Activated naive CD4-positive, alpha-beta T cell treated with anti-CD3 and anti-CD28 coated beads, Interleukin-2, amount 10 ng/mL, durations not matched to agents 7 days and 5 days (primary cell): ENCODE data around the gene OSBPL10.
A peak's percentile ranks its signal among the peaks of the same experiment; 100 is the strongest.
"Not testable (repeated sequence)": the region's sequence is repeated elsewhere in the genome, so short reads cannot be mapped to it uniquely, and the experiment has no call there.

Source experiments
- CTCF ChIA-PET: fragments of 350-600 bp; sonication (Branson Sonifier 250); formaldehyde crosslinking; loops from one replicate; lab custom pipeline; 2021; ENCODE audit warnings: antibody characterized with exemption; lab: Charles Lee
- DNase-seq: peaks from one replicate; pipeline ENCODE4 v3.0.0-alpha.2; 2020
- H3K27ac Mint-ChIP-seq: one replicate; pipeline ENCODE4 v1.8.0; 2021; ENCODE audit warnings: mild to moderate bottlenecking, moderate library complexity, mixed read lengths
- H3K27me3 Mint-ChIP-seq: one replicate; pipeline ENCODE4 v1.8.0; 2021; ENCODE audit warnings: mild to moderate bottlenecking, mixed read lengths
- H3K36me3 Mint-ChIP-seq: one replicate; pipeline ENCODE4 v1.8.0; 2021; ENCODE audit warnings: mixed read lengths
- H3K4me1 Mint-ChIP-seq: one replicate; pipeline ENCODE4 v1.8.0; 2021; ENCODE audit warnings: mixed read lengths
- H3K4me3 Mint-ChIP-seq: one replicate; pipeline ENCODE4 v1.8.0; 2021; ENCODE audit warnings: mild to moderate bottlenecking, moderate library complexity, mixed read lengths
- H3K9me3 Mint-ChIP-seq: one replicate; pipeline ENCODE4 v1.8.0; 2021; ENCODE audit warnings: mixed read lengths

Gene OSBPL10, protein sequence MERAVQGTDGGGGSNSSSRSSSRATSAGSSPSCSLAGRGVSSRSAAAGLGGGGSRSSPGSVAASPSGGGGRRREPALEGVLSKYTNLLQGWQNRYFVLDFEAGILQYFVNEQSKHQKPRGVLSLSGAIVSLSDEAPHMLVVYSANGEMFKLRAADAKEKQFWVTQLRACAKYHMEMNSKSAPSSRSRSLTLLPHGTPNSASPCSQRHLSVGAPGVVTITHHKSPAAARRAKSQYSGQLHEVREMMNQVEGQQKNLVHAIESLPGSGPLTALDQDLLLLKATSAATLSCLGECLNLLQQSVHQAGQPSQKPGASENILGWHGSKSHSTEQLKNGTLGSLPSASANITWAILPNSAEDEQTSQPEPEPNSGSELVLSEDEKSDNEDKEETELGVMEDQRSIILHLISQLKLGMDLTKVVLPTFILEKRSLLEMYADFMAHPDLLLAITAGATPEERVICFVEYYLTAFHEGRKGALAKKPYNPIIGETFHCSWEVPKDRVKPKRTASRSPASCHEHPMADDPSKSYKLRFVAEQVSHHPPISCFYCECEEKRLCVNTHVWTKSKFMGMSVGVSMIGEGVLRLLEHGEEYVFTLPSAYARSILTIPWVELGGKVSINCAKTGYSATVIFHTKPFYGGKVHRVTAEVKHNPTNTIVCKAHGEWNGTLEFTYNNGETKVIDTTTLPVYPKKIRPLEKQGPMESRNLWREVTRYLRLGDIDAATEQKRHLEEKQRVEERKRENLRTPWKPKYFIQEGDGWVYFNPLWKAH

DNA sequence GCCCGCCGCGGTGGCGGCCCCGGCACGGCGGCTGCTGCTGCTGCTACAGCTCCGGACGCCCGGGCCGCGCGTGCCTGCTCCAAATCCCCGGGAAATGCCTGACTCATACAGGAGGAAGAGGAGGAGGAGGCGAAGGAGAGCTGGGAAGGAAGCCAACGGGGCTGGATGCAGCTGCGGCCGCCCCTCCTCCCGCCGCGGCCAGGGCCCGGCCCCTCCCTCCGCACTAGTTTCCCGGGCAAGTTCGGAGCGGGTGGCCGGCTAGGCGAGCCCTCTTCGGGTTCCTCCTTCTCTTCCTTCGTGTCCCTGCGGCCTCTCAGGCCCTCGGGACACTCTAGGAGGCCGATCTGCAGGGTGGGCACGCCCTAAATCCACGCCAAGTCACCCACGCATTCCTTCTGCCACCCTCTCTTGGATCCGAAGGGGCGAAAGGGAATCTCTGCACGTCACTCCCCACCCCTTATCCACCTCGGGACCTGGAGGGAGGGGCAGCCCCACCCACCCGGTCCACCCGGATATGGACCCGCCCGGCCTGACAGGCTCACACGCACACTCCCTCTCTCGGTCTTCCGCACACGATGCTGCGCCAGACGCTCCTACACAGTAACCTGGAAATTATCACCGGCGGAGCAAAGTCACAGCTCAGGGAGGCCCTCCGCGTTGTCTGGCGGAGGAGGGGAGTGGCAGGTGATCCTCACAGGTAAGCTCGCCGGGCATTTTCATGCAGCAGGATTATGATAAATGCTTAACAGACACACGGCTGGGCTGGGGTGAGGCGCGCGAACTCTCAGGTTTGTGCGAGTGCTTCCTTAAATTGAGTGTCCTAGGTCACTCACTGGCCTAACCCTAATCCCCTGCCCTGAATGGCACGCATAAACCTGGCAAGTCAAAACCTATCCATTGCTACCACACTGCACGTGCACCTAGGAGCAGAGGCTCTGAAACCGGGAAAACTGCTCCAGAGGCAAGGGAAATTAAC, at the start of gene OSBPL10, which contains the start of gene ZNF860:
Gene OSBPL10, minus strand, starts transcription at position 57 of the 976 bp plus-strand sequence. CDS start 83 bp downstream, outside the sequence.
Gene ZNF860, plus strand, starts transcription at position 545 of the 976 bp plus-strand sequence. CDS start 7,330 bp downstream, outside the sequence.
- peak; percentile 46 for DNase-seq
- H3K9me3 Mint-ChIP-seq, result no peaks in the 10 kb centered on the region
- CTCF ChIA-PET, result no interaction called here
- peak within 1 kb of the TSS; percentile 78 for H3K4me3 Mint-ChIP-seq
- no peak within 1 kb of the TSS for H3K27ac Mint-ChIP-seq
- no peaks in the 10 kb centered on the region for H3K36me3 Mint-ChIP-seq
- peaks cover 51% of the 10 kb centered on the region for H3K27me3 Mint-ChIP-seq
- peaks cover 27% of the 10 kb centered on the region for H3K4me1 Mint-ChIP-seq

DNA sequence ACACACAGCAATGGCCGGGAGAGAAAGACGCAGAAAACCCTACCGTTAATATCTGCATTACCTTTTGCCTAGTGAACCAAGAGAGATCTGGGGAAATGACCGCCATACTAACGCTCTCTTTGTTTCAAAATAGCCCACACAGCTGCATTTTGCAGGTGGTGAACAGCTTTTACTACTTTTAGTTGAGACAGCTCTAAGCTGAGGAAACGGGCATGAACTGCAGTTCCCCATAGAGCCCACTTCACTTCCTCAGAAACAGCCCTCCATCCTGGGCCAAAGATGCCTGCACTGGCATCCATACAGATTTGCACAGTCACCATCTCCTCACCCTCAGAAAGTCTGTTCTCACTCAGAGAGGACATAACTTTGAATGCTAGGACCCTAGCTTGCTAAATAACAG, 45.5 kb upstream of the OSBPL10 start:
- no peaks in the 10 kb centered on the region for H3K9me3 Mint-ChIP-seq
- CTCF ChIA-PET, result interaction anchor here (1.1 to 1.2 kb wide), 2 partner anchors 8 to 118 kb away, joined by 3 to 4 read pairs; no protein-coding TSS in a partner anchor
- H3K4me3 Mint-ChIP-seq, result no peak overlapping the region
- no peak overlapping the region for H3K27ac Mint-ChIP-seq
- H3K27me3 Mint-ChIP-seq, result peaks cover 15% of the 10 kb centered on the region
- H3K36me3 Mint-ChIP-seq, result no peaks in the 10 kb centered on the region
- DNase-seq, result no peak
- H3K4me1 Mint-ChIP-seq, result no peaks in the 10 kb centered on the region

DNA sequence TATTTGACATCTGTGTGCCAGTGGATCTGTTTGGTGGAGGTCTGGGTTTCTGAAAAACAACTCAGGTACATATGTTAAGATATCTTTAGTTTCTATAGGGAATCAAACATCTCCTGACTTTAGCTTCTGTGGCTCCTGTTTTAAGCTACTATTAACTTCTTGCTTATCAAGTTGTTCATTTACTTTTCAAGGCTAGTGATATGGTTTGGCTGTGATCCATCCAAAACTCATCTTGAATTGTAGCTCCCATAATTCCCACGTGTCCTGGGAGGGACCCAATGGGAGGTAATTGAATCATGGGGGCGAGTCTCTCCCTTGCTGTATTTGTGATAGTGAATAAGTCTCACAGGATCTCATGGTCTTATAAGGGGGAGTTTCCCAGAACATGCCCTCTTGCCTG, 41.9 kb upstream of the OSBPL10 start:
- Mint-ChIP-seq H3K27ac (no peak overlapping the region), H3K4me3 (no peak overlapping the region), H3K4me1 (no peaks in the 10 kb centered on the region), H3K36me3 (no peaks in the 10 kb centered on the region), H3K9me3 (no peaks in the 10 kb centered on the region), H3K27me3 (peaks cover 17% of the 10 kb centered on the region)
- DNase-seq, result no peak
- CTCF ChIA-PET, result interaction anchor here (1.3 to 2.3 kb wide), 4 partner anchors 10 to 131 kb away, joined by 3 to 8 read pairs (median 4); no protein-coding TSS in a partner anchor

DNA sequence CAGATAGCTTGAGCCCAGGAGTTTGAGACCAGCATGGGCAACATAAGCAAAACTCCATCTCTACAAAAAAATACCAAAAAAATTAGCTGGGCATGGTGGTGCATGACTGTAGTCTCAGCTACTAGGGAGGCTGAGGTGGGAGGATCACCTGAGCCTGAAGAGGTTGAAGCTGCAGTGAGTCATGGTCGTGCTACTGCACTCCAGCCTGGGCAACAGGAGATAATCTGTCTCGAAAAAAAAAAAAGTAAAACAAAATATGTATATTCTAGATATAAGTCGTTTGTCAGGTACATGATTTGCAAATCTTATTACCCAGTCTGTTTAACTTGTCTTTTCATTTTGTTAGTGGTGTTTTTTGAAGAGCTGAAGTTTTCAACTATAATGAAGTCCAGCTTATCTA, 40.7 kb upstream of the OSBPL10 start:
- CTCF ChIA-PET, result interaction anchor here (1.3 to 2.3 kb wide), 3 partner anchors 122 to 133 kb away, joined by 3 to 8 read pairs (median 4); no protein-coding TSS in a partner anchor
- Mint-ChIP-seq H3K4me3 (no peak overlapping the region), H3K27ac (no peak overlapping the region), H3K4me1 (no peaks in the 10 kb centered on the region), H3K27me3 (peaks cover 13% of the 10 kb centered on the region), H3K36me3 (no peaks in the 10 kb centered on the region), H3K9me3 (no peaks in the 10 kb centered on the region)
- DNase-seq, result no peak

DNA sequence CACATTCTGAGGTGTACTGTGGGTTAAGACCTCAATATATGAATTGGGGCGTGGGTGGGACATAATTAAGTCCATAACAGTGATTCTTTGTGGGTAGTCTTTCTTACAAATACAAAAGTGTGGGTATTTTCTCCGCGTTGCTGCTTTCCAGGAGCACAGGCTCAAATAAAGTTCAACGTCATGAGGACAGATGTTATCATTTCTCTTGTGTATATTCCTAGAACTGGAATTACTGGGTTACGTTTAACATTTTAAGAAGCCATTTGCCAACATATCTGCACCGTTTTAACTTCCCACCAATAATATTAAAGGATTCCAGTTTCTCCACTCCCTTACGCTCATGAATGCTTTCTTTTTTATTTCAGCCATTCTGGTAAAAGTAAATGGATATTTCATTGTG, 40.1 kb upstream of the OSBPL10 start:
- CTCF ChIA-PET, result interaction anchor here (2.3 to 3.0 kb wide), 2 partner anchors 123 to 124 kb away, joined by 8 to 44 read pairs; no protein-coding TSS in a partner anchor
- Mint-ChIP-seq H3K9me3 (no peaks in the 10 kb centered on the region), H3K27me3 (peaks cover 10% of the 10 kb centered on the region), H3K36me3 (no peaks in the 10 kb centered on the region), H3K27ac (no peak overlapping the region), H3K4me3 (no peak overlapping the region), H3K4me1 (no peaks in the 10 kb centered on the region)
- no peak for DNase-seq

DNA sequence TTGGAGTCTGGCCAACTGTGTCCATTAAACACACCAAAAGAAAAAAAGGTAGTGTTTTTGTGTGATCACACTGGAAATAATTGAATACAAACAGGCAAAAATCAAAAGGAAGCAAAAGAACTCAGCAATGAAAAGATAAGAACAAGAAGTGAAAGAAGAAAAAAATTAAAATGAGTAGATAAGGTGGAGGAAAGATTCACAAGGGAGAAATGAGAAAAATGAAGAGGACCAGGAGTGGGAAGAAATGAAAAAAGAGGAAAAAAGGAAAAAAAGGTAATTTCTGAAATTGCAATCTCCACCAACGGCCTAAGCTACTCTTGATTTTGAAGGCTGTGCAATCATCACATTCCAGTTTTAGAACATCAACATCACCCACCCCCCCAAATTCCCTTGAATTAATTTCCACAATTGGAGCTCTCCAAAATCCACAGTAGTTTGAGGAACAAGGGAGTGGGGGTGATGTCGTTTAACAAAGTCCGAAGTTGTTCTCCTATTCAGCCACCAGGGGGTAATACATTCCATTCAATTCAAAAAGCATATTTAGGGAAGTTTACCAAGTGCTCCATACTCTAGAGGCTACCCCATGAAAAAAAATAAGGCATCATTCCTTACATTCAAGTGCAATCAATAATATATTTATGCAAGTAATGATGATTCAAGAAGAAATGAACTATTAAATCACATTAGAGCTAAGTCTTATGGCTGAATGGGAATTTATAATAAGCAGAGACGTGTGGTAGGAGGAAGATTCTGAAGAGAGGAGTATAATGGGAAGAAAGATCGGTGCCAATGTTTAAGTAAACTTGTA, 37.9 kb upstream of the OSBPL10 start:
- Mint-ChIP-seq H3K9me3 (no peaks in the 10 kb centered on the region), H3K27me3 (peaks cover 10% of the 10 kb centered on the region), H3K27ac (no peak overlapping the region), H3K4me3 (no peak overlapping the region), H3K4me1 (no peaks in the 10 kb centered on the region), H3K36me3 (no peaks in the 10 kb centered on the region)
- no peak for DNase-seq
- CTCF ChIA-PET, result interaction anchor here (0.7 to 3.2 kb wide), 25 partner anchors 8 to 318 kb away, joined by 3 to 44 read pairs (median 4); no protein-coding TSS in a partner anchor

DNA sequence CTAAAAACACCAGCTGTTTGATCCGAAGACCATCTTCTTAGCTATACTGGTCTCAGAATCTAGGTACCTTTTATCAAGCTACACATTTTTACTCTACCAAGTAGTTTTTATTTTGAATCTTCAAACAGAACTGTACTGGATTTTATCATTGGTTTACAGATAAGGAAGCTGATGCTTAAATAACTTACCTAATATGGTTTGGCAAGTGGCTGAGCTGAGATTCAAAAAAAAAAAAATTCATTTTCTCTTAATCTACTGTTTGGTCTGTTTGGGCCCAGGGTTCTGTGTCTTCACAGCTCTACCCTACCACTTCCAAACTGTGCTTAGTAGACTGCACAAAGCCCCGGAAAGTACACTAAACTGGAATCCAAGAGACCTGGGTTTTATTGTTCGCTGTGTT, 36.2 kb upstream of the OSBPL10 start:
- CTCF ChIA-PET, result interaction anchor here (0.8 to 2.0 kb wide), 4 partner anchors 17 to 292 kb away, joined by 3 to 17 read pairs (median 3); no protein-coding TSS in a partner anchor

DNA sequence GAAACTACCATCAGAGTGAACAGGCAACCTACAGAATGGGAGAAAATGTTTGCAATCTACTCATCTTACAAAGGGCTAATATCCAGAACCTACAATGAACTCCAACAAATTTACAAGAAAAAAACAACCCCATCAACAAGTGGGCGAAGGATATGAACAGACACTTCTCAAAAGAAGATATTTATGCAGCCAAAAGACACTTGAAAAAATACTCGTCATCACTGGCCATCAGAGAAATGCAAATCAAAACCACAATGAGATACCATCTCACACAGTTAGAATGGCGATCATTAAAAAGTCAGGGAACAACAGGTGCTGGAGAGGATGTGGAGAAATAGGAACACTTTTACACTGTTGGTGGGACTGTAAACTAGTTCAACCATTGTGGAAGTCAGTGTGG, 34.6 kb upstream of the OSBPL10 start:
- DNase-seq, H3K4me3 Mint-ChIP-seq, H3K36me3 Mint-ChIP-seq, H3K27ac Mint-ChIP-seq, CTCF ChIA-PET, H3K9me3 Mint-ChIP-seq, H3K4me1 Mint-ChIP-seq: not testable (repeated sequence)
- peaks cover 28% of the 10 kb centered on the region for H3K27me3 Mint-ChIP-seq

More for the DNA sequence above, 36.2 kb upstream of the OSBPL10 start:
- H3K36me3 Mint-ChIP-seq, result no peaks in the 10 kb centered on the region
- DNase-seq, result no peak
- H3K4me1 Mint-ChIP-seq, result no peaks in the 10 kb centered on the region
- no peak overlapping the region for H3K4me3 Mint-ChIP-seq
- peaks cover 14% of the 10 kb centered on the region for H3K27me3 Mint-ChIP-seq
- H3K27ac Mint-ChIP-seq, result no peak overlapping the region
- no peaks in the 10 kb centered on the region for H3K9me3 Mint-ChIP-seq

DNA sequence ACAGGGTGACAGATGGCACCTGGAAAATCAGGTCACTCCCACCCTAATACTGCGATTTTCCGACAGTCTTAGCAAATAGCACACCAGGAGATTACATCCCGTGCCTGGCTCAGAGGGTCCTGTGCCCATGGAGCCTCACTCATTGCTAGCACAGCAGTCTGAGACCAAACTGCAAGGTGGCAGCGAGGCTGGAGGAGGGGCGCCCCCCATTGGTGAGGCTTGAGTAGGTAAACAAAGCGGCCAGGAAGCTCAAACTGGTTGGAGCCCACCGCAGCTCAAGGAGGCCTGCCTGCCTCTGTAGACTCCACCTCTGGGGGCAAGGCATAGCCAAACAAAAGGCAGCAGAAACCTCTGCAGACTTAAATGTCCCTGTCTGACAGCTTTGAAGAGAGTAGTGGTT, 29.6 kb upstream of the OSBPL10 start:
- H3K4me3 Mint-ChIP-seq, CTCF ChIA-PET, DNase-seq, H3K9me3 Mint-ChIP-seq, H3K36me3 Mint-ChIP-seq, H3K27ac Mint-ChIP-seq, H3K4me1 Mint-ChIP-seq: not testable (repeated sequence)
- peaks cover 27% of the 10 kb centered on the region for H3K27me3 Mint-ChIP-seq

DNA sequence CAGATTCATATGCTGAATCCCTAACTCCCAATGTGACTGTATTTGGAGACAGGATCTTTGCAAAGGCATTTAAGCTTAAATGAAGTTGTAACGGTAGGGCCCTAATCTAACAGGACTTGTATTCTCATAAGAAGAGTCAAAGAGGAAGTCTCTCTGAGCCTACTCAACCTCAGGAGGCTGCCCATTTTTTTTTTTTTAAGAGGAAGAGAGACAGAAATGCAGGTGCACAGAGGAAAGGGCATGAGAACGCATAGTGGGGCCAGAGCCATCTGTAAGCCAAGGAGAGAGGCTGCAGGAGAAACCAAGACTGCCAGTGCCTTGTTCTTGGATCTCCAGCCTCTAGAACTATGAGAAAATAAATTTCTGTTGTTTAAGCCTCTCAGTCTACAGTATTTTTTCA, 28.9 kb upstream of the OSBPL10 start:
- Mint-ChIP-seq H3K36me3 (no peaks in the 10 kb centered on the region), H3K4me1 (peaks cover 5% of the 10 kb centered on the region), H3K27ac (no peak overlapping the region), H3K27me3 (peaks cover 27% of the 10 kb centered on the region), H3K4me3 (no peak overlapping the region), H3K9me3 (no peaks in the 10 kb centered on the region)
- DNase-seq, result no peak
- CTCF ChIA-PET, result interaction anchor here (1.1 kb wide), 1 partner anchor 10 kb away, joined by 9 read pairs; no protein-coding TSS in a partner anchor

DNA sequence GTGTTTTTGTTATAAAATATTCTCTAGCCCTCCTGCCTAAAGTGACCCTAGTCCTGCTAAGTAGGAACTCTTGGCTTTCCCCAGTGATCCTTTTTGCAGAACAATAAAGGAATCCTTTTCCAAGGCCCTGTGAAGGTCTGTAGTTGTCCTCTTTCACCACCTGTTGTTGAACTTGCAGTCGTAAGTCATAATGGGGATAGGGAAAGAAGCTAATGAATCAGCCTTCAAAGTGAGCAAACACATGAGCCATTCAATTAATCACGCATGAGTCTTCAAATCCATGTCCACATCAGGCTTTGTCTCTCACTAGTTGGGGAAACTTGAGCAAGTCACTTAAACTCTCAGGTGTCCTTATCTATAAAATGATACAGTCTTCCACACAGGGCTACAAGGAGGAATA, 28.0 kb upstream of the OSBPL10 start:
- no peak for DNase-seq
- H3K9me3 Mint-ChIP-seq, result no peaks in the 10 kb centered on the region

DNA sequence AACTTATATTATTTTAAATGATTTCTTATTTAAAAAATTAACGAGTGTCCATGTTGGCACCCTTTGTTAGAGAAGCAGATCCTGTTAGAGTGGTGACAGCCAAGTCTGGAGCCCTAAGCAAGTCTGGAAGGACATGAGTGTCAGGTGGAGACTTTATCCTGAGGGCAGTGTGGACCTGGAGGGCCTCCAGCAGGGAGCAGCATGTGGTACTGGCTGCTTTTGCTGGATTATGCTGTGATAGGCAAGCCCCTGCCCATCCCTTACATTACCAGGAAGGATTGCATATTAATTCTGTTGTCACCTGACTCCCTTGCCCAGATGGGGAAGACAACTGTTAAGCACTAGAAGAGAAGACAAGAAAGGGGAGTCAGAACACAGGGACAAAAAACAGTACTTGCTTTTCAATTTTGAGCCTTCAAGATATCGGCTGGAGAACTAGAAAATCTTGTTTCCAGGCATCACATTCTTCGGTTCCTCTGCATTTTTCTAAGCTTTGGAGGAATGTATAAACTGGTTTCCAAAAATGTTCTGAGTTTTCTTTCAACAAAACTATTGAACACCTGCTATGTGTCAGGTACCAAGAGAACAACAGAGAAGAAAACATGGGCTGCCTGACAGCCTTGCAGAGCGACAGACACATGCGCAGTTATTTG, 23.2 kb upstream of the OSBPL10 start:
- CTCF ChIA-PET, result no interaction called here
- no peaks in the 10 kb centered on the region for H3K4me1 Mint-ChIP-seq
- DNase-seq, result no peak
- H3K9me3 Mint-ChIP-seq, result no peaks in the 10 kb centered on the region
- H3K27me3 Mint-ChIP-seq, result peaks cover 33% of the 10 kb centered on the region
- no peak overlapping the region for H3K4me3 Mint-ChIP-seq
- H3K27ac Mint-ChIP-seq, result no peak overlapping the region
- H3K36me3 Mint-ChIP-seq, result no peaks in the 10 kb centered on the region

More for the DNA sequence above, 28.0 kb upstream of the OSBPL10 start:
- H3K4me1 Mint-ChIP-seq, result peaks cover 5% of the 10 kb centered on the region
- no peak overlapping the region for H3K27ac Mint-ChIP-seq
- no peaks in the 10 kb centered on the region for H3K36me3 Mint-ChIP-seq
- peaks cover 28% of the 10 kb centered on the region for H3K27me3 Mint-ChIP-seq
- H3K4me3 Mint-ChIP-seq, result no peak overlapping the region
- CTCF ChIA-PET, result interaction anchor here (1.1 kb wide), 1 partner anchor 10 kb away, joined by 9 read pairs; no protein-coding TSS in a partner anchor
